ENCODE data around the gene CPEB2.

DNA sequence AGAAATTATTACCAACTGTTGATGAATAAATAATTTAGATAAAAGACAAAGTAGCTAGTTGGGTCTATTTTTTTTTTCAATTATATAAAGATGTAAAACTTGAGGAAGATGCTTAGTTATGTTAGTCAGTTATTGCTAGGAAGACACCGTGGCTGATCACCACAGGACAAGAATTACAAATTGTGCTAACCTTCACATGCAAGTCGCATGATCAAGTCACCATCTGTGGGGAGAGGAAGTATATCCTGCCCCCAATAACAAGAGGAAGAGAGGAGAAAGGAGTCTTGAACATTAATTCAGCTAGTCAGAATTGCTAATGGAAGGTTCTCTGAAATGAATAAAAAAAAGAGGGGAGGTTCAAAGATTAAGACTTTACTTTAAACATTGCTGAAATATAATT, 52.3 kb downstream of the CPEB2 start:
- TF ChIP-seq, protein P1, sequence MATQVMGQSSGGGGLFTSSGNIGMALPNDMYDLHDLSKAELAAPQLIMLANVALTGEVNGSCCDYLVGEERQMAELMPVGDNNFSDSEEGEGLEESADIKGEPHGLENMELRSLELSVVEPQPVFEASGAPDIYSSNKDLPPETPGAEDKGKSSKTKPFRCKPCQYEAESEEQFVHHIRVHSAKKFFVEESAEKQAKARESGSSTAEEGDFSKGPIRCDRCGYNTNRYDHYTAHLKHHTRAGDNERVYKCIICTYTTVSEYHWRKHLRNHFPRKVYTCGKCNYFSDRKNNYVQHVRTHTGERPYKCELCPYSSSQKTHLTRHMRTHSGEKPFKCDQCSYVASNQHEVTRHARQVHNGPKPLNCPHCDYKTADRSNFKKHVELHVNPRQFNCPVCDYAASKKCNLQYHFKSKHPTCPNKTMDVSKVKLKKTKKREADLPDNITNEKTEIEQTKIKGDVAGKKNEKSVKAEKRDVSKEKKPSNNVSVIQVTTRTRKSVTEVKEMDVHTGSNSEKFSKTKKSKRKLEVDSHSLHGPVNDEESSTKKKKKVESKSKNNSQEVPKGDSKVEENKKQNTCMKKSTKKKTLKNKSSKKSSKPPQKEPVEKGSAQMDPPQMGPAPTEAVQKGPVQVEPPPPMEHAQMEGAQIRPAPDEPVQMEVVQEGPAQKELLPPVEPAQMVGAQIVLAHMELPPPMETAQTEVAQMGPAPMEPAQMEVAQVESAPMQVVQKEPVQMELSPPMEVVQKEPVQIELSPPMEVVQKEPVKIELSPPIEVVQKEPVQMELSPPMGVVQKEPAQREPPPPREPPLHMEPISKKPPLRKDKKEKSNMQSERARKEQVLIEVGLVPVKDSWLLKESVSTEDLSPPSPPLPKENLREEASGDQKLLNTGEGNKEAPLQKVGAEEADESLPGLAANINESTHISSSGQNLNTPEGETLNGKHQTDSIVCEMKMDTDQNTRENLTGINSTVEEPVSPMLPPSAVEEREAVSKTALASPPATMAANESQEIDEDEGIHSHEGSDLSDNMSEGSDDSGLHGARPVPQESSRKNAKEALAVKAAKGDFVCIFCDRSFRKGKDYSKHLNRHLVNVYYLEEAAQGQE (IDR thresholded peaks at IDR 0.05; ENCODE audit: insufficient replicate concordance, low read depth) = no peak
- TF ChIP-seq, protein P2, sequence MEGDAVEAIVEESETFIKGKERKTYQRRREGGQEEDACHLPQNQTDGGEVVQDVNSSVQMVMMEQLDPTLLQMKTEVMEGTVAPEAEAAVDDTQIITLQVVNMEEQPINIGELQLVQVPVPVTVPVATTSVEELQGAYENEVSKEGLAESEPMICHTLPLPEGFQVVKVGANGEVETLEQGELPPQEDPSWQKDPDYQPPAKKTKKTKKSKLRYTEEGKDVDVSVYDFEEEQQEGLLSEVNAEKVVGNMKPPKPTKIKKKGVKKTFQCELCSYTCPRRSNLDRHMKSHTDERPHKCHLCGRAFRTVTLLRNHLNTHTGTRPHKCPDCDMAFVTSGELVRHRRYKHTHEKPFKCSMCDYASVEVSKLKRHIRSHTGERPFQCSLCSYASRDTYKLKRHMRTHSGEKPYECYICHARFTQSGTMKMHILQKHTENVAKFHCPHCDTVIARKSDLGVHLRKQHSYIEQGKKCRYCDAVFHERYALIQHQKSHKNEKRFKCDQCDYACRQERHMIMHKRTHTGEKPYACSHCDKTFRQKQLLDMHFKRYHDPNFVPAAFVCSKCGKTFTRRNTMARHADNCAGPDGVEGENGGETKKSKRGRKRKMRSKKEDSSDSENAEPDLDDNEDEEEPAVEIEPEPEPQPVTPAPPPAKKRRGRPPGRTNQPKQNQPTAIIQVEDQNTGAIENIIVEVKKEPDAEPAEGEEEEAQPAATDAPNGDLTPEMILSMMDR (IDR thresholded peaks at IDR 0.05; ENCODE audit: insufficient read depth, low read length) = no peak
- TF ChIP-seq SPI1 (IDR thresholded peaks at IDR 0.05; ENCODE audit: borderline replicate concordance, low read depth) (no peak), GABPA (IDR thresholded peaks at IDR 0.05; ENCODE audit: low read depth) (no peak), POLR2AphosphoS5 (IDR thresholded peaks at IDR 0.05; ENCODE audit: low read depth) (no peak)

All from HL-60 (cell line).